ENCODE results near the gene RNF152. TPM values are rescaled to one million over a fixed set of nuclear protein-coding genes. Genes with fewer than 3 reads are reported as not detected.

Gene RNF152, protein sequence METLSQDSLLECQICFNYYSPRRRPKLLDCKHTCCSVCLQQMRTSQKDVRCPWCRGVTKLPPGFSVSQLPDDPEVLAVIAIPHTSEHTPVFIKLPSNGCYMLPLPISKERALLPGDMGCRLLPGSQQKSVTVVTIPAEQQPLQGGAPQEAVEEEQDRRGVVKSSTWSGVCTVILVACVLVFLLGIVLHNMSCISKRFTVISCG
- polyA plus RNA-seq (ENCODE audit: insufficient read length in 12 of 12): 10 to 100 TPM in 1 of 12 donors, 1 to 10 TPM in 10, not detected in 1; 4.0 to 15.5 (median 6.4) TPM
- long read RNA-seq, donor 1: 0 reads
- long read RNA-seq, donor 2, partial matches to known transcripts: 0 of 1 reads
- long read RNA-seq, donor 2, other reads (novel, unspliced or antisense): 0 of 1 reads
- long read RNA-seq, donor 3, partial matches to known transcripts: 0 of 1 reads
- long read RNA-seq, donor 3, other reads (novel, unspliced or antisense): 0 of 1 reads
- long read RNA-seq, donor 4, full-length matches to known transcripts: 1 of 1 reads
- long read RNA-seq, donor 4, partial matches to known transcripts: 0 of 1 reads
- long read RNA-seq, donor 4, other reads (novel, unspliced or antisense): 0 of 1 reads
- long read RNA-seq, donor 5, partial matches to known transcripts: 0 of 1 reads
- long read RNA-seq, donor 5, other reads (novel, unspliced or antisense): 0 of 1 reads
- long read RNA-seq, donor 6: 0 reads
- long read RNA-seq, donor 7, full-length matches to known transcripts: 1 of 1 reads
- long read RNA-seq, donor 7, partial matches to known transcripts: 0 of 1 reads
- long read RNA-seq, donor 7, other reads (novel, unspliced or antisense): 0 of 1 reads
- long read RNA-seq, donor 8, partial matches to known transcripts: 0 of 2 reads
- long read RNA-seq, donor 8, other reads (novel, unspliced or antisense): 0 of 2 reads
- long read RNA-seq, donor 9: 0 reads
- long read RNA-seq, donor 10, partial matches to known transcripts: 0 of 1 reads
- long read RNA-seq, donor 10, other reads (novel, unspliced or antisense): 0 of 1 reads
- long read RNA-seq, donor 11: 0 reads

DNA sequence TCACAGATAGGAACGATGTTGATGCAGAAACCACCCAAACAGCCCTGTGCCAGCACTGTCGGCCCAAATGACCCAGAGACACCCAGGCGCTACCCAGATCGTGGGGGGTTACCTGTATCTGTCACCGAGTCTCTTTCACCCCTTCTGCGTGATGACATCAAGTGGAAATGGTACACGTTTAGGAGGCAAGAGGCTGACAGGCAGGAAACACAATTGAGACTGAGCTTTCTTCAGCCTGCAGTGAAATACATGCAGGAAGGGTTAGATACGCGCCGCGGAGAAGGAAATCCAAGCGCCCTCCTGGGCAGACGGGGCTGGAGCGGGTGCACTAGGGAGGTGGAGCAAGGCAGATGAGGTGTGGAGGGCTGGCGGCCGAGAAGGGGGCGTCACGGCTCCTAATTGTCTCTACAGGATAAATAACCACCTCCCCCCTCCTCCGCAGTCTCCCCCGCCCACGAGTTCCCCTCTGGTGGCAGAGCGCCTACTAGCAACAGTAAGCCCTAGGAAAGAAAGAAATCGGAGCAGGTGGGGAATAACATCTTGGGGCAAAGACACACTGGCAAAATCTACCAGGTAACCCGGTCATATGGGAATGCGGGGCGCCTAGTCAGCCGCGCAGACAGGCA lies at the start of gene RNF152:
Gene RNF152 (minus strand): TSS at position 325 of the 626 bp plus-strand sequence. CDS start 76,544 bp downstream, outside the sequence.
- peak; percentile 25 for DNase-seq

DNA sequence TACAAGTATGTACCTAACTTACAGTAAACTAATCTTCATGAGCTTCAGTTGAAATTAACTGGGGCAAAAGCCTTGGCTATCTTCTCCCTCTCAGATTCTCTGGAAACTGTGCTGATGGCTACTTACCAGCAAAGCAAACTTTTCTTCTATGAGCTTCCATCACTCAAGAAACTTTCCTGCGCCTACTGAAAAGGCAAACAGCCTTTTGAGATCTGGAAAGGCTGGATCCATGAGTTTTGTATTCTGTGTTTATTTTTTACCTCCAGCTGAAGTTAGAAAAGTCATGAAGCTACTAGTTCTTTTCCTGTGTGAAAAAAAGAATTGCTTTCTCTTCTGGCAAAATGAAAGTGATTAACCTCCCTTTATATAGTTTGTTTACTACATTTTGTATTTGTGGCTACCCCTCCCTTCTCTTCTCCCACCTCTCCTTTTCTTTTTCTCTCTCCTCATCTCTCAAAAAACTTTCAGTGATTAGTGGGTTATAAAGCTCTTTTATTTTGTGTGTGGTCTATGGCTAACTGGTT lies 49.2 kb upstream of the RNF152 start:
- DNase-seq: no peak

DNA sequence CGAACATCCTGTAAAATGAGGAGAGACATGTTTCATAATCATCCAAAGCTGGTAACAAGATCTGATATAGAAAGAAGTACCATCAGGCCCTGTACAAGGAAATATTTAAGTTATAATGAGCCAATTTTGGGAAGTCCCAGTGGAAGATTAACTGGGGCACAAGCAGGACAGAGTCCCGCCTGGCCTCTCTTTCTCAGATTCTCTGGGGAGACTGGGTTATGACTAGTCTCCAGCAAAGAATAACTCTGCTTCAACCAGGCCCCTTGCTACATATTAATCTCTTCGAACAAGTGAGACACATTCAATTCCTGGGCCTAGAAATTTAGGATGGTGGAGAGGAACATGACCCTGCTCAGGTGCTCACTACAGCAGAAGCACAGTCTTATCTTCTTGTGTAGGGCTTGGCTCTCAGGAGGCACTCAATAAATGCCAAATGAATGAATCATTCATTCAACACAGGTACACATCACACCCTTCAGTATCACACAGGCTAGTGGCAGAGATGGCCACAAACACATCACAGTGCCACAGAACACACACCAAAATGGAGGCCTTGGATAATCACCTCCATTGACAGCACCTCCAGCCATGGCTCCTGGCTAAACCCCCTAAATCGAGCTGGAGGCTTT lies 46.4 kb upstream of the RNF152 start:
- DNase-seq: no peak

DNA sequence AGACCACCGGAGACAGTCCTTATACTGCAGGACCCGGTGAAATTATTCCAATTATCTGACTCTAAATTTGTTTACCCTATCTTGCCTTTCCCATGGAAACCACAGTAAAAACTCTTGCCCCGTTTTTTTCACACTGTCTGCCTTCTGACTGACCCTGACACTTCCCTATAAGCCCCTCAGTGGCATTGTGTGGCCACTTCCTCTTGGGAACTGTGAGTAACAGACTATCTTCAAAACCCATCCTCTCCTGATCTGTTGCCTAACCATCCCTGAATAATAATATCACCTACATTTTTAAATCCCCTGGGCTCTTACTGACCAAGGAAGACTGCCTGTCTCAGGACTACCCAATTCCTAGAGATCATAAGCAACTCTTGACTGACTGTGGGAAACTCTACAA lies 42.6 kb upstream of the RNF152 start:
- no peak for DNase-seq

DNA sequence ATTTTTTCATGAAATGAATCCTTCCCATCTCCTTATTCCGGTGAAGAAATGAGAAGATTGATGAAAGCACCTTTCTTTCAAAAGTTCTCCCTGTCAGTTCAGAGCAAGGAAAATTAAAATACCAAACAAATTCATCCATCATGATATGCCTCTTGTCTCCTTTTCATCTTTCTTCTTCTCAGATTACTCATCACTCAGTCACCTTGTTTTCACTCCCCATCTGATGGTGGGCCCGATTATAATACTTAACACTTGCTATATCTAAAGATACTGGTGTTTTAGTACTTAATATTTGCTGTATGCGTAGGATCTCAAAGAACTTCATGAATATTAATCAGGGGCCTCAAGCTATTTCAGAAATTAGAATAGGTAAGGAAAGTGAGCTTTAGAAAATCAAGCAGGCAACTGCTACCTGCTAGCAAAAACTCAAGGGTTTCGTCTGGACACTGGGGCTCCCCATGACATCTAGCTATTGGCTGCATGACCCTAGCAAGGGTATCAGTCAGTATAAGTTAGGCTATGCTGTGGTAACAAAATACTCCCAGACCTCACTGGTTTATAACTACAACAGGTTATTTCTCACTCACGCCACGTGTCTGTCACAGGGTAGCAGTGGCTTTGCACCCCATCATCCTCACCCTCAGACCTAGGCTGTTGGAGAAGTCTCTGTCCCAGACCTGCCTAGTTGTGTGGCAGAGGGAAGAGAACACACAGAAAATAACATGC lies 39.0 kb upstream of the RNF152 start:
- DNase-seq: no peak

DNA sequence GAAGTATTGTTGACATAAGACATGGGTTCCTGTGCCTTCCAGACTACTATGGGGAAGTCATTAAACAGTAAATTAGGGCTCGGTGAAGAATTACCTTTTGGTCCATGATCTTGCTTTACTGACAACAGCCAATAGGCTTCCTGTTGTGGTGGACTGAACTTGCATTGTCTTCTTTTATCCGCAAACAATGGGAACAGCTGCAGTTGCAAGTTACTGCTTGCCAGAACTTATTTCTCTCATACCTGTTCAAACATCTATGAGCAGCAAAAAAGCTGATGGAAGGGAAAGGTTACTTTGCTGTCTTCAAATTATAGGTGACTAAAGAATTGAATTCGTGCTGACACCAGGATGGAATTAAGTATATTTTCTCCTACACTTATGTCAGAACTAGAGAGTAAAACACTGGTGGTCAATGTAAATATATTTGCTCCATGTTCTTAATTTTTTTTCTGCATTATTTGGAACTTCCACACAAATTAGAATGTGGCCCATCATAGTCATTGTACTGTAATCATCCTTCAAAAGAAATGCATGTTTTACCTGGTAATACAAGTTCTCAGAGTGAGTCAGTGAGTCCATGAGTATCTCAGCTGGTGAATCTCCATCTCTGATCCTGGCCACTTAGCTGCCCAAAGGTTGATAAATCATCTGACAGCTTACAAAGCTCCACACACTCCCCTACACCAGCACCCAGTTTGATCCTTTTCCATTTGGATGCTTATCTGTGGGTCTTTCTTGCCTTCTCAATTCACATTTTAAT lies 37.3 kb upstream of the RNF152 start:
- DNase-seq: no peak

DNA sequence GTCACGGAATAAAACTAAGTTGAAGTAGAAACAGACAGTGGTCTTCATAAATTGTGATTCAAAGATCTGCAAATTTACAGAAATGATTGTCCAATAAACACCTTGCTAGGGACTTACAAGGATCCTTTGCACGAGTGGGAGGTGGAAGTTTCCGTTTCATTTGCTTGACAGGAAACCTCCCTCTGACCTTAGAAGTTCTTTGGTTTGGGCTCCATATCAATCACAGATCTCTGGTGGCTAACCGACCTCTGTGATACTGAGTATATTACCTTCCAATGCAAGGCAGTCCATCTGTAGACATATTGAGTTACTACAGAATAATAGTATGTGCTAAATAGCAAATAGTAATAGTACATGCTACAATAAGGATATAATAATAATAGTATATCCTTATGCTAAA lies 33.7 kb upstream of the RNF152 start:
- DNase-seq: no peak

DNA sequence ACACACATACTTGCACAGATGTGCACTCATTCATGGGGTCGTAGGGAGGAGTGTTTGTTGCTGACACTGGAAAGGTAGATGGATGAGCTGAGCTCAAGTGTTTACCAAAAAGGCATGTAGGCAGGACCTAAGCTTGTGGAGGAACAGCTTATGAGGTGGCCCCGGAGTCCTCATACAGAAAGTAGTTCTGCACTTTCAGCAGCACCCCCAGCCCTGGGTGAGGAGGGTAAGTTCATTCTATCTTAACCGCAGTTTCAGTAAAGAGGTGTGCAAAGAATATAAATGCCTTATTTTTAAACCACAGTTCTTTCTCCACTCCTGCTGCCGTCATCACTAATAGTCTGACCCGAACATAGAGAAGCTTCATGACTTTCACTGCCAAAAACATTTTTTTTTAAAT lies 31.7 kb upstream of the RNF152 start:
- no peak for DNase-seq

DNA sequence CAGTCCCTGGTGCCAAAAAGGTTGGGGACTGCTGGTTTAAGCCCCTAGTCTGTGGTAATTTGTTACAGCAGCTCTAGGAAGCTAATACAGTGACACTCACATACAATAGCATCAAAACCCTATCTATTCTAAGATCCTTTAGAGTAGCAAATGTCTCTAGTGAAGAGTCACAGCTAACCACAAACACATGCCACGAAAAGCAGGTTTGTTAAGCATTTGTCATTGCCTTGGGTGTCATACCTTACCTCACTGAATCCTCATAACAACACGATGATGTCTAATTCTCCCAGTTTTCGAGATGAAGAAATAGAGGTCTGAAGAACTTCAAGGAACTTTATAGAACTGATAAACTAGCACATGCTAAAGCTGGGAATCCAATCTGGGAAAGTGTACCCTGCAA lies 29.6 kb upstream of the RNF152 start:
- DNase-seq: no peak

DNA sequence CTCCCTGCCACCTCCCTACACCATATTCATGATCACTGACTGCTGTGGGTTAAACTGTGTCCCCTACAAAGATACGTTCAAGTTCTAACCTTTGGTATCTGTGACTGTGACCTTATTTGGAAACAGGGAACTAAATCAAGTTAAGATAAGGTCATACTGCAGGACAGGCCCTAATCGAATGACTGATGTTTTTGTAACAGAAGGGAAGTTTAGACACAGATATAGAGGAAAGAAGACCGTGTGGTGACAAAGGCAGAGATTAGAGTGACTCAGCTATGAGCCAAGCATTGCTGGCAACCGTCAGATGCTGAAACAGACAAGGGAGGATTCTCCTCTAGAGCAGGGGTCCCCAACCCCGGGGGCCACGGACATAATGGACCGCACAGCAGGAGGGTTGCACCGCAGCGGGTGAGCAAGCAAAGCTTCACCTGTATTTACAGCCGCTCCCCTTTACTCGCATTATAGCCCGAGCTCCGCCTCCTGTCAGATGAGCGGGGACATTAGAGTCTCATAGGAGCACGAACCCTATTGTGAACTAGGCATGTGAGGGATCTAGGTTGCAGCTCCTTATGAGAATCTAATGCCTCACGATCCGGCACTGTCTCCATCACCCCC lies 28.9 kb upstream of the RNF152 start:
- DNase-seq: no peak

DNA sequence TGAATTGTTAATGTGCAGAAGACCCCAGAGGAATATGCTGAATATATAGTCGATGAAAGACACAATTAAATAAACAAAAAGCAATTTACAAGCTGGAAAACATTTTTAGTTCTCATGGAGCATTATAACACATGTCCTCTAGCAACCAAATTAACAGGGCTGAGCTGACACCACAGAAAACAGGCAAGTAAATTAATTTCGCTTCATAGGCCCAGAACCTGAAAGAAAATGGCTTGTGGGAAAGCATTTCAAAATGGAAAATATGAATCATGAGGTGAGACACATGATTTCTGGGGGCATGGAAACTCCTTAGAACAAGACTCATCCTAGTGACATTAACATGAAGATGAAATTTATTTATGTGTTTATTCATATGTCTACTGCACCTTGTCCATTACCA lies 25.0 kb upstream of the RNF152 start:
- DNase-seq: no peak

DNA sequence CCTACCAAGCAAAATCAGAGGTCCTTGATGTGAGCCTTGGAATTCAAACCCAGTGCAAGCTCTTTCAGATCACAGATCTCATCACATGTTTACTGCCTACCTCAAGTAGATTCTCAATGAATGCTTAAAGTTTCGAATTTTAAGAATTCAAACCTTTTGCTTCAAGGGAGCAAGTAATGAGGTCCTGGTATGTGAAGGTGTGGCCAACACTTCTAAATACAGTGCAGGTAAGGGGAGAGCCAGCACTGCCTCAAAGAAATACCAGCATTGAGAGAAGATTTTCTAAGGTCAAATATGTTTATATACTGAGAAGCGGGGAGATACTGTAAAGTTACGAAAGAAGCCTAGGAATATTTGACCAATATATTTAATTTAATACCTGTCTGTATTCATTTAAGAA lies 19.7 kb upstream of the RNF152 start:
- no peak for DNase-seq

DNA sequence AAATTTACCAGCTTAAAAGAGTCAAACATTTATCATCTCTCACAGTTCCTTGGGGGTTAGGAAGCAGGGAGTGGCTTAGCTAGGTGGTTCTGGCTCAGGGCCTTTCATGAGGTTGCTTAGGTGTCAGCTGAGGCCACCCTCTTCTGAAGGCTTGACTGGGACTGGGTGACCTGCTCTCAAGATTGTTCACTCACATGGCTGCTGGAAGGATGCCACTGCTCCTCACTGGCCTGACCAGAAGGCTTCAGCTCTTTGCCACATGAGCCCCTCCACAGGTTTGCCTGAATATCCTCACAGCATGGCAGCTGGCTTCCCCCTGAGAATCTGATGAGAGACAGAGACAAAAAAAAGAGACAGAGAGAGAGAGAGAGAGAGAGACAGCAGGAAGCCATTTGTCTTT lies 17.3 kb upstream of the RNF152 start:
- DNase-seq: no peak

DNA sequence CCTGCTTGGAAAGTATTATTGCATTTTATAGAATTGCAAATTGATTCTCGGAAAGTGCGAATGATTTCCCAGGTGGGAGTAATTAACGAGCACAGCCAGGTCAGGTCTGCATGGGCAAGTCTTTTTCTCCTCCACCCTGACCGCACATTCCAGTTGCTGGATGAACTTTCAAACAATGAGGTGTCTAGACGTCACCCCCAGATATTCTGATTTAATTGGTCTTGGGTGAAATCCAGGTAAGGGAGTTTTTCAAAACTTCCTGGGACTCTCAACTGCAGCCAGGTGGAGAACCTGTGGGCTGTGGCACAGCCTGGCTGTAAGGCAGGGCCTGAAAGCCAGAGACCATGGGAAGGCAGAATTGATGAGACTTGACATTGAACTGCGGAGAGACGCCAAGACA lies 15.9 kb upstream of the RNF152 start:
- no peak for DNase-seq

DNA sequence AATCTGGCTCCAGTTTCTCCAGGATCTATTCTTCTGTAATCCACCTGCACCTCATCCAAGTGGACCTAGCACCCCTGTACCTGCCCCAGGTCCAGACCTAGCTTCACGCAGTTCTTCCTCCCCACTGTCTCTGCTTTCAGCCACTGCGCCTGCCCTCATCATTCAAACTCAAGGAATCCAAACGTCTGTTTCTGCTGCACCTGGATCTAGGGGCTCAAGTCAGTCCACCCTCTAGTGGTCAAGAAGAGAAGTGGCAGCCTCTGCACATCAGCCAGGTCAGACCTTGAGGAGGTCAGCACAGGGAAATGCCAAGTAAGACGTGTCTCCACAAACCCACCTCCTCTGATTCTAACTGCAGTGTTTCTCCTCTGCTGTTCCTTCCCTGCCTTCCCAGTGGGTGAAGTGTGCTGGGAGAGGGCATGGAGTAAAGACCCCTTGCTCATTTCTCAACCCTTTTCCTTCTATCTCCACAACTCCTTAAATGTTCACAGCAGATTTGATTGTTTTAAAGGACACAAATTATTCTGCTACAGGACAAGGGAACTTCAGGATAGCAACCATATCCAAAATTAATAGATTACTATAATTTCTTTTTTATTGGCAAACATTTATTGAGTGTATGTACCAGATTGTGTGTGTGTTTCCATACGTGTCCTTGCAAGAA lies 8.6 kb upstream of the RNF152 start:
- peak; percentile 10 for DNase-seq

DNA sequence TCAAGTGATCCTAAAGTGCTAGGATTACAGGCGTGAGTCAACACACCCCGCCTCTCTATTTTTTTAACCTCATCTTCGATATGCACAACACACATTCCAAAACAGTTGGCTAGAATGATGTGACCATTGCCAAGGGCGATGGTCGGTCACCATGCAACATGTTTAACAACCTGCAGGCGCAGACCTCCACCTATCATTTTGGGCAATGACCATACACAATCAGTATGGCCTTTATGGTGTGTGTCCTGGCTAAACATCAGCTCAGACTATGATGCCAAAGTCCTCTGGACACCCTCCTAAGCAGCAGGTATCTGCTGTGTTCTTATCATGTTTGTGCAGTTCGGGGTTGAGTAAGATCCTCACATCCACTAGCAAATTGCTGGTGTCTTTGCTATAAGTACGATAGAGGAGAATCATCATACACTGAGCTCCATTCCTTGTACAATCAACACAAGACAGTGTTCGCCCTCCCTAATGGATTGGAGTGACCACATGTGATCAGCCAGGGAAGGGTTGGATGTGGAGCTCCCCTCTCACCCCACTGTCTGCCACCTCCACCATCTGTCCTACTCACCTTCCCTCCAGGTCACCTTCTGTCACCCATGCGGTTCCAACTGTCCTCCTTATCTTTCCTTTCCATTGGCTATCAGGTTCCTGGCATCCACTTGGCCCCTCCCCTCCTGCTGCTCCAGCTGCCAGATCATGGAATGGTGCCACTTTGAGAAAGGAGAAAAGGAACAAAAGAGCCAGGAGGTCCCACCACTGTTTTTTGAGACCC lies 7.9 kb upstream of the RNF152 start:
- DNase-seq: no peak

DNA sequence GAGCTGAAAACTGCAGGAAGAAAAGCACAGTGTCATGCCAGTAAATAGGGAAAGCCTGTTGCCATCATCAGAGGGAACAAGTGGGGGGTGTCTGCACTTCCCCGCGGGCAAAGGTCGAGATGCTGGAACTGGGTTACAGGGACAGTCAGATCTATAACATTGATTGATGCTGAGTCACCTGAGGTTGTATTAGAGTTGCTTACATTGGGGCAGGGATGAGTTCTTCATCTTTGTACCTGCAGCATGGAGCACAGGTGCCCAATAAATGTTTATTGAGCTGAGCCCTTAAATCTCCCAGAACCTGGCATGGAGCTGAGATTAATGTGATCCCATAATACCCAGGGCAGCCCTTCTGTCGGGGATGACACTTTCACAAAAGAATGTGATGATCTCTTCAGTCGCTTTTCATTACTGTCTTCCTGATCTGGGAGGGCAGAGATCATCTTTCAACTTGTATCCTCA lies 5.9 kb upstream of the RNF152 start:
- no peak for DNase-seq

DNA sequence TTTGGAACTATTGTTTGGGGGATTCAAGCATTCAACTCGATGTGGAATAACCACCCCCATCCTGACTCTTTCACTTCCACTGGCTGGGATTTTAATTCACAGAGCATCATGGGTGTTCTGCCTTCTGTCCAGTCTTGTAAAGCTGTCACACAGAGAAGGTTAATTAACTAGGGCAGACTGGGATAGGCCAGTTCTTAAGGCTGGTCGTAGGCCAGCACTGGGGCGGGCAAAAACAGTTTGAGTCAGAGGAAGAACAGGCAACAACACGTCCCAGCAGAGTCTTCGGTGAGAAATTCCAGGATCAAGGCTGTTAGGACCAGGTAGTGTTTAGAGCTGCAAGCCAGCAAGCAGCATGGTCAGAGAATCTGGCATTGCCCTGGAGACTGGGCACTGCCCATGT lies 4.0 kb upstream of the RNF152 start:
- DNase-seq: peak; percentile 13
